ENCODE measurements around the gene BARX1. TPM values are rescaled to one million over a fixed set of nuclear protein-coding genes. Genes with fewer than 3 reads are reported as not detected.

The BARX1 gene
- polyA plus RNA-seq, 1 donor from 2014 or later = not detected

DNA sequence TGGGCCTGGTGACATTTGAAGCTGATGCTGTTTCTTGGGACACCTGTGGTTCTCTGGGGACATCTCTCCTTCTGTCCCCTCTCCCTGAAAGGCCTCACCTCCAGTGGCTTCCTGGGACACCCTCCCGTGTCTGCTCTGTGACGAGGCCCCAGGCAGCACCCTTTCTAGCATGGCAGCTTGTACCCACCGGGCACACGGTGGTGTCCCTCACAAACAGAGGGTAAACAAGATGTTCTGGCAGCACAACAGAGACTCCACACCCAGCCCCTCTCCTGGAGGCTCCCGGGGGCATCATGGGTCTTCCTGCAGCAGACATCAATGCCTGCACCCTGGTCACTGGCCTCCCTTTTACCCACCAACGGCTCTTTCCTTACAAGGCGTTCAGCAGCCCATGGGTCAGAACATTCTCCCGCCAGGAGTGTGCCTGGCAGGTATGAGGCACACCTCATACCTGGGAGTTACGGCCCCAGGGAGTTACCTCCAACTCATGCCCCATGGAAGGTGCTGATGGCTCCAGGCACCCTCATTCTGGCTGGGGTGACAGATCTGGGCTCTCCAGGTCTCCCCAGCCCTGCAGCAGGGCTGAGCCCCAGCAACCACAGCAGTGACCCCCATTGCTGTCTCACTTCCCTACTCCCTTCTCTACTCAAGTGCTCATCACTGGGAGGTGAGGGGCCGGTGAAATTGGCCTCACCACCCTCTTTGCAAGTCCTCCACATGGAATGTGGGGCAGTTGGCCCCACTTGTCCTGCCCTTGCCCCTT lies 51.1 kb downstream of the BARX1 start:
- no peak for TF ChIP-seq EZH2 (IDR thresholded peaks at IDR 0.05; ENCODE audit: borderline replicate concordance, insufficient read depth, low read length, poor library complexity, severe bottlenecking)
- TF ChIP-seq SMC3 (conservative IDR thresholded peaks at IDR 0.05; ENCODE audit: poor library complexity) = no peak
- TF ChIP-seq EP300 (conservative IDR thresholded peaks at IDR 0.05; ENCODE audit: poor library complexity, severe bottlenecking) = no peak
- no peak for TF ChIP-seq MXI1 (conservative IDR thresholded peaks at IDR 0.05; ENCODE audit: poor library complexity, severe bottlenecking)
- no peak for TF ChIP-seq RAD21 (conservative IDR thresholded peaks at IDR 0.05)
- TF ChIP-seq, protein P1, sequence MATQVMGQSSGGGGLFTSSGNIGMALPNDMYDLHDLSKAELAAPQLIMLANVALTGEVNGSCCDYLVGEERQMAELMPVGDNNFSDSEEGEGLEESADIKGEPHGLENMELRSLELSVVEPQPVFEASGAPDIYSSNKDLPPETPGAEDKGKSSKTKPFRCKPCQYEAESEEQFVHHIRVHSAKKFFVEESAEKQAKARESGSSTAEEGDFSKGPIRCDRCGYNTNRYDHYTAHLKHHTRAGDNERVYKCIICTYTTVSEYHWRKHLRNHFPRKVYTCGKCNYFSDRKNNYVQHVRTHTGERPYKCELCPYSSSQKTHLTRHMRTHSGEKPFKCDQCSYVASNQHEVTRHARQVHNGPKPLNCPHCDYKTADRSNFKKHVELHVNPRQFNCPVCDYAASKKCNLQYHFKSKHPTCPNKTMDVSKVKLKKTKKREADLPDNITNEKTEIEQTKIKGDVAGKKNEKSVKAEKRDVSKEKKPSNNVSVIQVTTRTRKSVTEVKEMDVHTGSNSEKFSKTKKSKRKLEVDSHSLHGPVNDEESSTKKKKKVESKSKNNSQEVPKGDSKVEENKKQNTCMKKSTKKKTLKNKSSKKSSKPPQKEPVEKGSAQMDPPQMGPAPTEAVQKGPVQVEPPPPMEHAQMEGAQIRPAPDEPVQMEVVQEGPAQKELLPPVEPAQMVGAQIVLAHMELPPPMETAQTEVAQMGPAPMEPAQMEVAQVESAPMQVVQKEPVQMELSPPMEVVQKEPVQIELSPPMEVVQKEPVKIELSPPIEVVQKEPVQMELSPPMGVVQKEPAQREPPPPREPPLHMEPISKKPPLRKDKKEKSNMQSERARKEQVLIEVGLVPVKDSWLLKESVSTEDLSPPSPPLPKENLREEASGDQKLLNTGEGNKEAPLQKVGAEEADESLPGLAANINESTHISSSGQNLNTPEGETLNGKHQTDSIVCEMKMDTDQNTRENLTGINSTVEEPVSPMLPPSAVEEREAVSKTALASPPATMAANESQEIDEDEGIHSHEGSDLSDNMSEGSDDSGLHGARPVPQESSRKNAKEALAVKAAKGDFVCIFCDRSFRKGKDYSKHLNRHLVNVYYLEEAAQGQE (IDR thresholded peaks at IDR 0.05; ENCODE audit: borderline replicate concordance) = no peak
- Histone ChIP-seq H3K27ac (ENCODE audit: low read length) (no peak overlapping the region), H3K4me3 (ENCODE audit: low read length) (no peak overlapping the region), H3K9me2 (ENCODE audit: insufficient read depth, low read length) (no peaks in the 10 kb centered on the region), H3K4me2 (ENCODE audit: low read length) (no peak overlapping the region), H3K9ac (ENCODE audit: low read length) (no peak overlapping the region), H3K9me3 (ENCODE audit: low read length) (no peaks in the 10 kb centered on the region), H3K36me3 (ENCODE audit: insufficient read depth, low read length) (no peaks in the 10 kb centered on the region), H4K20me1 (ENCODE audit: insufficient read depth) (no peaks in the 10 kb centered on the region), H3K27me3 (ENCODE audit: insufficient read depth, low read depth, low read length) (no peaks in the 10 kb centered on the region), H3K79me2 (replicated peaks; ENCODE audit: insufficient read depth, low read length) (no peaks in the 10 kb centered on the region), H2AFZ (ENCODE audit: low read depth, low read length) (no peak overlapping the region), H3F3A (ENCODE audit: insufficient read depth, low read length, poor library complexity, severe bottlenecking) (no peaks in the 10 kb centered on the region)

DNA sequence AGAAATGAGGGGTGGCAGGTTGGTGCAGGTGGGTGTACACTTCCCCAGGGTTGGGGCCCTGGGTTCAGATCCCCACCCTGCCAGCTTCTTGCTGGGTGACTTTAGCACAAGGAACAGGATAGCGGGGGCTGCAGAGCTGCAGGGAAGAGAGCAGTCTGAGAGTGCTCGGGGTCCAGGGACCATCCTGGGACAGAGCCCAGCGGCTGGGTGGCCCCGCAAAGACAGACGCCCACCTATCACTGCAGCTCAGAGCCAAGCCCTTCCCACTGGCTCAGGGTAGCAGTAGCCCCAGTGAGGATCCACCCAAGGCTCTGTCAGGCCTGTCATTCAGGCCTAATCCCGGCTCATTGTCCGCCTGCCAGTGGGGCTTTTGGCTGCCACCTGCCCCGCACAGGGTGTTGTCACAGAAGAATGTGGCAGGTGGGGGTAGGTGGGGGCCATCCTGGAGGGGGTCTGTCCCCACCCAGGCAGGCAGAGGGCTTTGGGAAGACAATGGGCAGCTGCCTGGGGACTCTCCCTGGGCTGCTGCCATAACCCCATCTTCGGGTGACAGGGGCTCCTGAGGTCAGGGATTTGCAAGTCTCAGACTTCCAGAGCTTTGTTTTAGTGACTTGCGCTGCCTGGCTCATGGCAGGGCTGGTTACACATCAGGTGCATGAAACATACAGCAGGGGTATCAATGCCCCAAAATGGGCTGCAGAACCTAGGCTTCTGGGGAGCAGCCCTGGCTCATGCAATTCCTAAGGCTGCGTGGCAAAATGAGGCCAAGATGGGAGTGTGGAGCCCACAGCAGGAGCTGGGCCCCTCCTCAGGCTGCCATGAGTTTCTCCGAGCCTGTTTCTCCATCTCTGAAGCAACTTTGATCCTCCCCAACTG lies 52.1 kb downstream of the BARX1 start:
- Histone ChIP-seq H3K36me3 (ENCODE audit: insufficient read depth, low read length) (no peaks in the 10 kb centered on the region), H4K20me1 (ENCODE audit: insufficient read depth) (no peaks in the 10 kb centered on the region), H3K9me3 (ENCODE audit: low read length) (no peaks in the 10 kb centered on the region), H3K4me3 (ENCODE audit: low read length) (no peak overlapping the region), H3K9ac (ENCODE audit: low read length) (no peak overlapping the region), H3K79me2 (replicated peaks; ENCODE audit: insufficient read depth, low read length) (no peaks in the 10 kb centered on the region), H3K27ac (ENCODE audit: low read length) (no peak overlapping the region), H3K4me2 (ENCODE audit: low read length) (no peak overlapping the region), H2AFZ (ENCODE audit: low read depth, low read length) (no peak overlapping the region), H3K27me3 (ENCODE audit: insufficient read depth, low read depth, low read length) (no peaks in the 10 kb centered on the region), H3K9me2 (ENCODE audit: insufficient read depth, low read length) (no peaks in the 10 kb centered on the region), H3F3A (ENCODE audit: insufficient read depth, low read length, poor library complexity, severe bottlenecking) (no peaks in the 10 kb centered on the region)
- TF ChIP-seq POLR2AphosphoS5 (IDR thresholded peaks at IDR 0.05) (no peak), TAF1 (IDR thresholded peaks at IDR 0.05; ENCODE audit: low read depth) (no peak), EZH2 (IDR thresholded peaks at IDR 0.05; ENCODE audit: borderline replicate concordance, insufficient read depth, low read length, poor library complexity, severe bottlenecking) (no peak), EP300 (conservative IDR thresholded peaks at IDR 0.05; ENCODE audit: poor library complexity, severe bottlenecking) (no peak), MXI1 (conservative IDR thresholded peaks at IDR 0.05; ENCODE audit: poor library complexity, severe bottlenecking) (no peak), SMC3 (conservative IDR thresholded peaks at IDR 0.05; ENCODE audit: poor library complexity) (no peak), RAD21 (conservative IDR thresholded peaks at IDR 0.05) (no peak)
- TF ChIP-seq, protein P2, sequence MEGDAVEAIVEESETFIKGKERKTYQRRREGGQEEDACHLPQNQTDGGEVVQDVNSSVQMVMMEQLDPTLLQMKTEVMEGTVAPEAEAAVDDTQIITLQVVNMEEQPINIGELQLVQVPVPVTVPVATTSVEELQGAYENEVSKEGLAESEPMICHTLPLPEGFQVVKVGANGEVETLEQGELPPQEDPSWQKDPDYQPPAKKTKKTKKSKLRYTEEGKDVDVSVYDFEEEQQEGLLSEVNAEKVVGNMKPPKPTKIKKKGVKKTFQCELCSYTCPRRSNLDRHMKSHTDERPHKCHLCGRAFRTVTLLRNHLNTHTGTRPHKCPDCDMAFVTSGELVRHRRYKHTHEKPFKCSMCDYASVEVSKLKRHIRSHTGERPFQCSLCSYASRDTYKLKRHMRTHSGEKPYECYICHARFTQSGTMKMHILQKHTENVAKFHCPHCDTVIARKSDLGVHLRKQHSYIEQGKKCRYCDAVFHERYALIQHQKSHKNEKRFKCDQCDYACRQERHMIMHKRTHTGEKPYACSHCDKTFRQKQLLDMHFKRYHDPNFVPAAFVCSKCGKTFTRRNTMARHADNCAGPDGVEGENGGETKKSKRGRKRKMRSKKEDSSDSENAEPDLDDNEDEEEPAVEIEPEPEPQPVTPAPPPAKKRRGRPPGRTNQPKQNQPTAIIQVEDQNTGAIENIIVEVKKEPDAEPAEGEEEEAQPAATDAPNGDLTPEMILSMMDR (IDR thresholded peaks at IDR 0.05; ENCODE audit: poor library complexity, severe bottlenecking) = no peak
- TF ChIP-seq, protein P1 (IDR thresholded peaks at IDR 0.05; ENCODE audit: borderline replicate concordance) = no peak

Measured in neural cell (in vitro differentiated cells).